Liver (tissue), 3 donors: ENCODE data around the gene FILIP1L.

Source experiments
- CTCF ChIP-seq: fragments of 150-350 bp; IDR thresholded peaks from 2 replicates; pipeline ENCODE4 v1.5.1; 2017; ENCODE audit warnings: improper control_type of control experiment, low read depth, low read length; ENCODE audit not compliant: missing input control
- EGR1 ChIP-seq, 2 donors: IDR thresholded peaks; 2 replicates each; pipeline ENCODE4 v1.6.1; 2016 to 2018; ENCODE audit warnings: antibody characterized with exemption in 2 of 2, low read depth in 2 of 2
- FOXA1 ChIP-seq: IDR thresholded peaks from 2 replicates; pipeline ENCODE4 v1.6.1; 2016; ENCODE audit warnings: antibody characterized with exemption
- GABPA ChIP-seq, 2 donors: IDR thresholded peaks in 1 of 2; conservative IDR thresholded peaks in 1 of 2; 2 replicates each; pipeline ENCODE4 v1.6.1; 2016; ENCODE audit warnings: antibody characterized with exemption in 2 of 2, mild to moderate bottlenecking in 1 of 2, moderate library complexity in 1 of 2
- HNF4A ChIP-seq, 2 donors: conservative IDR thresholded peaks; 2 replicates each; pipeline ENCODE4 v1.6.1; 2016; ENCODE audit warnings: antibody characterized with exemption in 2 of 2, mild to moderate bottlenecking in 2 of 2
- JUND ChIP-seq, 2 donors: IDR thresholded peaks; 2 replicates each; pipeline ENCODE4 v1.6.1; 2016; ENCODE audit warnings: antibody characterized with exemption in 2 of 2
- MAX ChIP-seq: IDR thresholded peaks from 2 replicates; pipeline ENCODE4 v1.6.1; 2016; ENCODE audit warnings: antibody characterized with exemption
- RAD21 ChIP-seq, 2 donors: IDR thresholded peaks; 2 replicates each; pipeline ENCODE4 v1.6.1; 2016; ENCODE audit warnings: antibody characterized with exemption in 2 of 2, mild to moderate bottlenecking in 2 of 2
- REST ChIP-seq: IDR thresholded peaks from 2 replicates; pipeline ENCODE4 v1.6.1; 2016; ENCODE audit warnings: antibody characterized with exemption, mild to moderate bottlenecking
- RXRA ChIP-seq, 2 donors: IDR thresholded peaks; 2 replicates each; pipeline ENCODE4 v1.6.1; 2017 to 2018; ENCODE audit warnings: antibody characterized with exemption in 2 of 2, mild to moderate bottlenecking in 1 of 2
- SP1 ChIP-seq: IDR thresholded peaks from 2 replicates; pipeline ENCODE4 v1.6.1; 2018; ENCODE audit warnings: antibody characterized with exemption, mild to moderate bottlenecking
- TAF1 ChIP-seq: conservative IDR thresholded peaks from 2 replicates; pipeline ENCODE4 v1.6.1; 2016; ENCODE audit warnings: antibody characterized with exemption, mild to moderate bottlenecking
- YY1 ChIP-seq: IDR thresholded peaks from 2 replicates; pipeline ENCODE4 v1.6.1; 2016; ENCODE audit warnings: antibody characterized with exemption, mild to moderate bottlenecking
- ZBTB33 ChIP-seq: IDR thresholded peaks from 2 replicates; pipeline ENCODE4 v1.6.1; 2016; ENCODE audit warnings: antibody characterized with exemption
- donor health status: healthy.
- donor health status: healthy.

GRCh38 chr3:99875581-99875928 is 238.7 kb downstream of the FILIP1L start:
- TF ChIP-seq JUND (IDR thresholded peaks at IDR 0.05) (no peak), CTCF (no peak), REST (no peak), TAF1 (no peak), MAX (no peak), GABPA (IDR thresholded peaks at IDR 0.05 in 1 of 2, conservative IDR thresholded peaks at IDR 0.05 in 1 of 2) (no peak), EGR1 (IDR thresholded peaks at IDR 0.05; ENCODE audit: low read depth in 2 of 2) (no peak), HNF4A (conservative IDR thresholded peaks at IDR 0.05) (no peak), YY1 (peak; percentile 12), FOXA1 (no peak), RAD21 (IDR thresholded peaks at IDR 0.05) (no peak), SP1 (no peak), RXRA (IDR thresholded peaks at IDR 0.05) (no peak), ZBTB33 (no peak)
